ENCODE results near the gene TOPAZ1. TPM values are rescaled to one million over a fixed set of nuclear protein-coding genes. Genes with fewer than 3 reads are reported as not detected.
A peak's percentile ranks its signal among the peaks of the same experiment; 100 is the strongest.

The TOPAZ1 gene
- polyA plus RNA-seq, 3 donors: not detected

- H3K9ac ChIP-seq (ENCODE audit: insufficient read depth, low read length, poor library complexity, severe bottlenecking): peak overlapping the region; percentile 15
- peak overlapping the region; percentile 63 for H2AFZ ChIP-seq (ENCODE audit: insufficient read depth, low read depth, low read length, poor library complexity, severe bottlenecking)
- no peaks in the 10 kb centered on the region for H3K79me2 ChIP-seq (ENCODE audit: insufficient read depth, low read length)
- H3K4me2 ChIP-seq (replicated peaks; ENCODE audit: extremely low read depth, low read length, poor library complexity, severe bottlenecking): peak overlapping the region; percentile 29
- peak in 1 of 3 donors; percentile 17 for DNase-seq
- no peaks in the 10 kb centered on the region for H3K27me3 ChIP-seq (ENCODE audit: control insufficient read depth in 2 of 2, insufficient read depth in 2 of 2, low read length in 2 of 2)
- no peak overlapping the region for H3K27ac Mint-ChIP-seq
- no peaks in the 10 kb centered on the region for H3K36me3 ChIP-seq (replicated peaks in 1 of 2; ENCODE audit: control insufficient read depth in 1 of 2, insufficient read depth in 2 of 2, low read length in 2 of 2)
- intact Hi-C loops (cut with micrococcal nuclease): no loop called here
- peaks cover 4 to 7% of the 10 kb centered on the region in 2 donors for H3K4me1 ChIP-seq (ENCODE audit: control insufficient read depth in 1 of 2, insufficient read depth in 2 of 2, low read length in 2 of 2)
- H3K4me3 ChIP-seq (replicated peaks in 1 of 3; ENCODE audit: low read depth in 2 of 3, low read length in 3 of 3): no peak overlapping the region
- H3K36me3 Mint-ChIP-seq: no peaks in the 10 kb centered on the region
- no peak overlapping the region for H3K27ac ChIP-seq (ENCODE audit: low read depth in 1 of 2, low read length in 2 of 2)
- peaks cover 7% of the 10 kb centered on the region for H3K4me1 Mint-ChIP-seq
- 0% methylated on average over 3 of the region's 8 CpGs for WGBS (ENCODE audit: insufficient coverage)
- no peak for TF ChIP-seq CTCF (IDR thresholded peaks at IDR 0.05)
- peaks cover 0 to 1% (median 0%) of the 10 kb centered on the region in 3 donors for H3K27me3 Mint-ChIP-seq (ENCODE audit: low read depth in 3 of 3)
- no peak overlapping the region for H3K4me3 Mint-ChIP-seq
- no peaks in the 10 kb centered on the region for H3K9me3 ChIP-seq (replicated peaks in 1 of 2; ENCODE audit: control insufficient read depth in 1 of 2, insufficient read depth in 1 of 2, low read length in 2 of 2)
- no peaks in the 10 kb centered on the region for H3K9me3 Mint-ChIP-seq
- H4K20me1 ChIP-seq (ENCODE audit: insufficient read depth, low read length): no peaks in the 10 kb centered on the region
Measured at GRCh38 chr3:44318891-44319311, 77.2 kb downstream of the TOPAZ1 start.

- no peaks in the 10 kb centered on the region for H3K27me3 ChIP-seq (ENCODE audit: control insufficient read depth in 2 of 2, insufficient read depth in 2 of 2, low read length in 2 of 2)
- peaks cover 0 to 3% (median 0%) of the 10 kb centered on the region in 3 donors for H3K27me3 Mint-ChIP-seq (ENCODE audit: low read depth in 3 of 3)
- H3K9me3 ChIP-seq (replicated peaks in 1 of 2; ENCODE audit: control insufficient read depth in 1 of 2, insufficient read depth in 1 of 2, low read length in 2 of 2): no peaks in the 10 kb centered on the region
- intact Hi-C loops (cut with micrococcal nuclease): no loop called here
- peaks cover 0 to 3% (median 0%) of the 10 kb centered on the region in 7 donors for H3K9me3 Mint-ChIP-seq
- H4K20me1 ChIP-seq (ENCODE audit: insufficient read depth, low read length): no peaks in the 10 kb centered on the region
- H3K79me2 ChIP-seq (ENCODE audit: insufficient read depth, low read length): no peaks in the 10 kb centered on the region
- no peak overlapping the region for H2AFZ ChIP-seq (ENCODE audit: insufficient read depth, low read depth, low read length, poor library complexity, severe bottlenecking)
- H3K4me3 ChIP-seq (replicated peaks in 1 of 3; ENCODE audit: low read depth in 2 of 3, low read length in 3 of 3): no peak overlapping the region
- peaks cover 7% of the 10 kb centered on the region for H3K4me1 Mint-ChIP-seq
- H3K27ac ChIP-seq (ENCODE audit: low read depth in 1 of 2, low read length in 2 of 2): no peak overlapping the region
- no peaks in the 10 kb centered on the region for H3K36me3 Mint-ChIP-seq
- no peak overlapping the region for H3K4me3 Mint-ChIP-seq
- no peak overlapping the region for H3K4me2 ChIP-seq (replicated peaks; ENCODE audit: extremely low read depth, low read length, poor library complexity, severe bottlenecking)
- H3K9ac ChIP-seq (ENCODE audit: insufficient read depth, low read length, poor library complexity, severe bottlenecking): no peak overlapping the region
- H3K4me1 ChIP-seq (ENCODE audit: control insufficient read depth in 1 of 2, insufficient read depth in 2 of 2, low read length in 2 of 2): peaks cover 4 to 7% of the 10 kb centered on the region in 2 donors
- H3K27ac Mint-ChIP-seq: no peak overlapping the region
- 14% methylated on average over 1 of the region's 3 CpGs for WGBS (ENCODE audit: insufficient coverage)
- TF ChIP-seq CTCF (IDR thresholded peaks at IDR 0.05): no peak
- no peak for DNase-seq
- H3K36me3 ChIP-seq (replicated peaks in 1 of 2; ENCODE audit: control insufficient read depth in 1 of 2, insufficient read depth in 2 of 2, low read length in 2 of 2): no peaks in the 10 kb centered on the region
Measured at GRCh38 chr3:44321335-44321734, 79.6 kb downstream of the TOPAZ1 start.
